Renal cortical epithelial cell (primary cell): Measurements from ENCODE around the gene POM121. TPM values are rescaled to one million over a fixed set of nuclear protein-coding genes. Genes with fewer than 3 reads are reported as not detected.
"Not testable (repeated sequence)": the region's sequence is repeated elsewhere in the genome, so short reads cannot be mapped to it uniquely, and the experiment has no call there.

Experiments
- DNase-seq: peaks from one replicate; pipeline ENCODE4 v3.0.0-alpha.2; 2011; ENCODE audit warnings: low read depth
- total RNA-seq: library from RNA; depleted of rRNA; stranded (reverse); fragments of >200 nt; gene quantifications from 2 replicates; pipeline ENCODE4 v1.2.3, GENCODE V29; 2014

Gene POM121
- total RNA-seq, 1 donor from 2014 or later, result 12.7 TPM

DNA sequence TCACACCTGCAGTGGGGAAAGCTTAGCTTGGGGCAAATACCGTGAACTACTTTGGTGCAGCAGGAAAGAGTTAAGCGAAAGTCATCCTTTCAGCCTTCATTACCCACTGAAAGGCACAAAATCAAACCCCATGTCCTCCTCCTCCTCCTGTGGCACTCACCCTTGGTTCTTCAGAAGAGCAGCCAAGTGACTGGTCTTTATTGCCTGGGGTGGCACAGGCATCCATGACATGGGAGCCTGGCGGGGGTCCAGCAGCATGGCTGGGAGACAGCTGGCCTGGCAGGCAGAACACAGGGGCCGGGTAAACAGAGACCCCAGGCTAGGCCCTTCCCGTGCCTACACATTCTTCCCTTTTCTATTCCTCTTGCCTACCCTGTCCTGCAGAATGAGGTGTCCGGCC is 24.8 kb downstream of the POM121 start:
- not testable (repeated sequence) for DNase-seq

DNA sequence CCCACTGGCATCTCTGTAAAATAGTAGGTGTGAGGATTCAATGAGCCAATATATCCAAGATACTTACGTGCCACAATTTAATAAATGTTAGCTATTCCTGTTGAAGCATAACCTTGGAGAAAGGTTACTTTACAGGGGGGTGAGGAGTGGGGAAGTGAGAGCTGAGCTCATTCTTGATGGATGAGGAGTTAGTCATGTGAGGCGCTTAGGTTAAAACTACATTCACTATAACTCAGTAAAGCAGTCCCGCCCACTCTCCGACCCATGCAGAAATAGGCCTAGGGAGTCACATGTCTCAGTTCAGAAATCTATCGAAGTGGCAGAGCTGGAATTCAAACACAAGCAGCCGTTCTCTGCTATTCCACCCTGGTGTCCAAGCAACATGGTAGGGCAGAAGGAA is 25.5 kb downstream of the POM121 start:
- DNase-seq, result not testable (repeated sequence)

DNA sequence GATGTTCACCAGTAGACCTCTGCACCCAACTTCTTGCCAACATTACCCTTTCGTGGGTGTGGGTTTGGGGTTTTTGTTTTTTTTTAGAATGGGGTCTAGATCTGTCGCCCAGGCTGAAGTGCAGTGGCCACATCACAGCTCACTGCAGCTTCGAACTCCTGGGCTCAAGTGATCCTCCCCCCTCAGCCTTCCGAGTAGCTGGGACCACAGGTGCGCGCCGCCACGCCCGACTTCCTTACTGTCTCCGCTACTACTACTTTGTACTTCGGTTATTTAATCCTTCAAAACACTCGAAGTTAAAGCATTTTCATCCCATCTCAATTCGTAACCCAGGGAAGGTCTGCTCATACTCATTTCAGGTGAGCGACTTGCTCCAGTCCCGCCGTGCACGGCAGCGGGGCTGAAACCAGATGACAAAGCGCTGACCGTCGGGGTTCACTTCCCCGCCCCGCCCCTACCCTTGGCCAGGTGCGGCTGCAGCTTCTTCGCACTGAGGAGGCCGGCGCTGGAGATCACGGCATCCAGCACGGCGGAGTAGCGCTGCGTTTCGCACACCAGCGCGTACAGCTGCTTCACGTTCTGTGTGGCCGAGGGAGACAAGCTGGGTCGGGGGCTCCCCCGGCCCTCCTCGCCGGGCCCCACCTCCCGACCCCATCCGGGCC is 29.1 kb downstream of the POM121 start:
- not testable (repeated sequence) for DNase-seq

DNA sequence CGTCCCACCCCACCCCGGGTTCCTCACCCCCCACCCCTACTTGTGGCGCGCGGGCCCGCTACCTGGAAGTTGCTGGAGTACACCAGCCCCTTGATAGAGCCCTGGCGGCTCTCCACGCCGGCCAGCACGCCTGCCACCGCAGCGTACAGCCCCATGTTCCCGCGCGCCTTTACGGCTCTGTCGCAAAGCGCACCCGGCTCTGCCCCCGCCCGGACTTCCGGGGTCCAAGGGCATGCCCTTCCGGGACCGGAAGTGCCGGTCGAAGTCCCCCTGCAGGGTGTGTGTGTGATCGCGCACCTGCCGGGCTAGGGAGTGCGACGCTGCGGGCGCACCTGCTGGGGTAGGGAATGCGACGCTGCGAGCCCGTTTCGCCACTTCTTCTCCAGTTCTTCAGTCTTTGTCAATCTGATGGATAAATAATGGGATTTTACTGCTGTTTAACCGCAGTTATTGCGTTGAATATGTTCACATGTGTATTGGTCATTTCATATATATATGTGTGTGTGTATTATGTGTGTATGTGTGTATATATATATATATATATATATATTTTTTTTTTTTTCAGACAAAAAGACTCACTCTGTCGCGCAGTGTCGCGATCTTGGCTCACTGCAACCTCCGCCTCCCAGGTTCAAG is 29.8 kb downstream of the POM121 start:
- DNase-seq, result not testable (repeated sequence)

DNA sequence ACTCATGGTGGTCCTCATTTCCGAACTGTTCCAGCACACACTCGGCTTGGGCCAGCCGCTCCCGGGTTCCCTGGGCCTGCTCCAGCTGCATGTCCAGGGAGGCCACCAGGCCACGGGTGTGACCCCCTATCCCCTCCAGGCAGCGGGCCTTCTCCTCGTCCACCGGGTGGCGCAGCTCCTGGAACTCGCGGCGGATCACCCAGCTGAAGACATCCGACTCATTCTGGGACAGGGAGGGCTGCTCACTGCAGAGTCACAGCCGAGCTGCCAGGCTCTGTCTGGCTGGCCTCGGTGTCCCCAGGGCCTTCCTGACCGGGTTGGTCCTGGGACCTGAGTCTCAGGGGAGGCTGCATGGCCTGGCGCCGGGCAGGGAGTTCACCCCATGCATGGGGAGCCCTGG is 35.1 kb downstream of the POM121 start:
- DNase-seq, result not testable (repeated sequence)

DNA sequence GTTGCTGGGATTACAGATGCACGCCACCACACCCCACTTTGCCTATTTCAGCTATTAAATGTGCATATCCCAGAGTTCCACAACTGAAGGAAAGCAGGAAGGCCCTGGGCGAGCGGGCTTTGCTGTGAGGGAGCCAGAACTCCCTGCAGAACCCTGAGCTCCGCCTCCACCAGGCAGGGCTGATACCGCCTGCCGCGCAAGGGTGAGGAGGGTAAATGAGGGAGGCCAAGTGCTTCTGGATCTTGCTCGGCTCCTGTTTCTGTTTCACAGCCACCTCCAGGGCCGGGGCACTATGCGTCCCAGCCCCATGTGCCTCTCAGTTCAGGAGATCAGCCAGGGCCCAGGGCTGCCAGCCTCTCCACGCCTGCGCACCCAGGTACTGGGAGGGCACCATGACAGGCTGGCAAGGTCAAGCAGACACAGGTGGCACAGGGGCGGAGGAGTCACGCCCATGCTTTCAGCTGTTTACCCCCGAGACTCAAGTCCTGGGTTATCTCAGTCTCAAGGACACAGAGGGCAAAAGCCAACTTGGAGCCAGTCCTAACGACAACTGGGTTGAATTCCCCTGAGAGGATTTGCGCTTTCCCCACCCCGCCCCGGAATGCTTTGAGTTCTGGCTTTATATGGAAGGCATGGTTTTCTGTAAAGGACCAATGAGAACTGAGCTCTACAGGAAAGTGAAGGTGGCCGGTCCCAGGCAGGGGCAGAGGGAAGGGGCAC is 35.9 kb downstream of the POM121 start:
- not testable (repeated sequence) for DNase-seq

DNA sequence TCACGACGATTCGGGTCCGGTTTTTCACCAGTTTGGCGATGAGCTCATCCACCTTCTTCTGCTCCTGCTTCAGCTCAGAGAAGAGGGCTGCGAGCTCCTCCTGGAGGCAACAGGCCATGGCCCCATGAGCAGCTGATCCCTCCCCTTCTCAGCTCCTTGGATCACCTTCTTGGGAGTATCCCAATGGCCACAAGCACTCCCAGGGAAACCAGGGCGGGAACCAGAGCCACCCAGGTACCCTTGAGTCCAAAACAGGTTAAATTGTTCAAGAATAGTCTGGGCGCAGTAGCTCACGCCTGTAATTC is 36.4 kb downstream of the POM121 start:
- not testable (repeated sequence) for DNase-seq

DNA sequence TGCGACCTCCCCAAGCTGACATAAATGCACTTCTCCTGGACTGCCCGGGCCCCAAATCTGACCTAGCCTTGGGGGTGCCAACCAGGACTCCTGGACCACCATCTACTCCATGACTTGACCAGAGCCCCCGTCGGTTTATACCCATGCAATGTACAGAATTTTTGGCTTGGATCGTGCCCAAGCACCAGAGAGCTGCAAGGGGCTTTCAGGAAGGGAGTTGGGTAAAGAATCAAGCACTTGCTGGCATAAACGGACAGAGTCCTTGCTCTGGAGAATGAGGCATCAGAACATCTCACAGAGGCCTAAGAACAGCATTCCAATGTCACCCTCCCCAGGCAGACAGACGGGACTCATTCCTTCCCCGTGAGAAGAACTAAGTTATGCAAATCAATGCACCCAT is 38.2 kb downstream of the POM121 start:
- not testable (repeated sequence) for DNase-seq

DNA sequence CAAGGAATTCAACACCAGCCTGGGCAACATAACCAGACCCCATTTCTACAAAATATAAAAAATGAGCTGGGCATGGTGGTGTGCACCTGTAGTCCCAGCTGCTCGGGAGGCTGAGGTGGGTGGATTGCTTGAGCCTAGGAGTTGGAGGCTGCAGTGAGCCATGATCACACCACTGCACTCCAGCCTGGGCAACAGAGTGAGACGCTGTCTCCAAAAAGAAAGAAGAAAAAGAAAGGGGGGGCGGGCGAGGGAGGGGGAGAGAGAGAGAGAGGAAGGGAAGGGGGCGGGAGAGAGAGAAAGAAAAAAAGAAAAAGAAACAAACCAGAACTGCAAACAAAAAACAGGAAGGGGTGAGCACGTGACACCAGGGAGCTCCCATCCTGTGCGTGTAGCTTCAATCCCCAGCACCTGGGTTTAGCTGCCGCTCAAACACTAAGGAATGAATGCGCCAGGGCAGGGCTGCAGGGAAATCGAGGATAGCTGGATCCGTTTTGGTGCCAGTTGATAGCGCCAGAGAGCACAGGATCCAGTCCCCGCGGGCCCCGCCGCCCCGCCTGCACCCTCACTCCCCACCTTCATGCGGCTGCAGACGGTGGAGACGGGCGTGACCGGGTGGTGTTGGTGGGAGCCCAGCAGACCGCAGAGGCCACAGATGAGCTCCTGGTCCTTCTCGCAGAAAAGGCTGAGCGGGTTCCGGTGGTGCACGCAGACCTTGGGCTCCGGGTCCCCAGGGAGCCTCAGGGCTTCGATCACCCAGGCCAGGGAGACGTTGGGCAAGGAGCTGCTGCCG is 40.5 kb downstream of the POM121 start:
- DNase-seq, result not testable (repeated sequence)

DNA sequence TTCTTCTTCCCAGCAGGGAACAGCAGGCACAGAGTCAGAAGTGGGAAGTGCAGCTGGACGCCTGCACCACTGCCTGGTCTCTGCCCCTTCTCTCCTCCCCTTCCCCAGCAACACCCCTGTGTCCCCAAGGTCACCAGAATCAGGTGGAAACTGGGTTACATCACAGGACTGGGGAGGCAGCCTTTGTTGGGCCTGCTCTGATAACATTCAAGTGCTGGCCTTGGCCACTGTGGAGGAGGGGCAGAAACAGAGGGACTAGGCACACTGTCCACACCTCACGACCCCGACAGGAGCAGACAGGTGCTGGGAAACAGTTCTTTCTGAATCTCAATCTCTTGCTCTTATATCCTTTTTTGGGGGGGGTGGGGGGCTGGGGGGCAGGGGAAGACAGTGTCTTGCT is 42.0 kb downstream of the POM121 start:
- DNase-seq, result not testable (repeated sequence)

DNA sequence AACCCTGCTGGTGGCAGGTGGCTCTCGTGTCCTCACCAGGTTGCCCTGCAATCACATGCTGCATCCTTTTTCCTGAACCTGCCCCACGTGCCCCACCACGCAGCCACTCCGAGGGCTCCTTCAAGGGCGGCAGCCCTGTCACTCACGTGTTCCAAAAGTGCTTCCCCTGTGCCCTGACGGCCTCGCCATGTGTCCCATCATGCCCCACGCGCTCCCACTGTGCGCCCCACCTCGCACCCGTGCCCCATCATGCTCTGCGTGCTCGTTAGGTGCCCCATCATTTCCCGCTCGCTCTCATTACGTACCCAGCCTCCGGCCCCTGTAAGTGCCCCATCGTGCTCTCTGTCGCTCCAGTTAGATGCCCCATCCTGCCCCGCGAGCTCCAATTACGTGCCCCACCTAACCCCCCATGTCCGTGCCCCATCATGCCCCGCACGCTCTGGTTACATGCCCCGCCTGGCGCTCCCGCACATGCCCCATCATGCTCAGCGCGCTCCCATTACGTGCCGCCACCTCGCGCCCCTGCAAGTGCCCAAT is 44.2 kb downstream of the POM121 start, which contains the start of gene TRIM74:
TSS of gene TRIM74 (minus strand) at position 487 of the 537 bp plus-strand sequence. CDS start 3,309 bp downstream, outside the sequence.
- not testable (repeated sequence) for DNase-seq

DNA sequence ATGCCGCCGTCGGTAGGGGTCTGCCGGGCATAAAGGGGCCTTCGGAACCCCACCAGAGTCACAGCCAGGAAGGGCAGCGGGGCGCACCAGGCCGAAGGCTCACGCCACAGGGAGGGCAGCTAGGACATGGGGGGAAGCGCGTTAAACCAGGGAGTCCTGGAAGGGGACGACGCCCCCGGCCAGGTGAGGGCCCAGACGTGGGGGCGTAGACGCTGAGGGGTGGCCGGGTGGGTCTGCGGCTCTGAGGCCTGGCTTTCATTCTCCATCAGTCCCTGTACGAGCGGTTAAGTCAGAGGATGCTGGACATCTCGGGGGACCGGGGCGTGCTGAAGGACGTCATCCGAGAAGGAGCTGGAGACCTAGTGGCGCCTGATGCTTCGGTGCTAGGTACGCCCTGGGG is 44.8 kb downstream of the POM121 start:
- DNase-seq, result not testable (repeated sequence)

DNA sequence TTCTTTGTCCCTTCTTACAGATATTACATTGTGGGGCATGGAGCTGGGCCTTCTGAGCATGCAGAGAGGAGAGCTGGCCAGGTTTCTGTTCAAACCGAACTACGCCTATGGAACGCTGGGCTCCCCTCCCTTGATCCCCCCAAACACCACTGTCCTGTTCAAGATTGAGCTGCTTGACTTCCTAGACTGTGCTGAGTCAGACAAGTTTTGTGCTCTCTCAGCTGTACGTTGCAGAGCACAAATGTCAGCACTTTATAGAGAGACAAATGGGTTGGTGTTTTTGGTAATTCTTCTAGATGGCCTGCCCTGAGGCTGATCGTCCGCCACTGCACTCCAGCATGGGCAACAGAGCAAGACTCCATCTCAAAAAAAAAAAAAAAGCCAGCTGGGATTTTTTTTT is 46.6 kb downstream of the POM121 start:
- not testable (repeated sequence) for DNase-seq

DNA sequence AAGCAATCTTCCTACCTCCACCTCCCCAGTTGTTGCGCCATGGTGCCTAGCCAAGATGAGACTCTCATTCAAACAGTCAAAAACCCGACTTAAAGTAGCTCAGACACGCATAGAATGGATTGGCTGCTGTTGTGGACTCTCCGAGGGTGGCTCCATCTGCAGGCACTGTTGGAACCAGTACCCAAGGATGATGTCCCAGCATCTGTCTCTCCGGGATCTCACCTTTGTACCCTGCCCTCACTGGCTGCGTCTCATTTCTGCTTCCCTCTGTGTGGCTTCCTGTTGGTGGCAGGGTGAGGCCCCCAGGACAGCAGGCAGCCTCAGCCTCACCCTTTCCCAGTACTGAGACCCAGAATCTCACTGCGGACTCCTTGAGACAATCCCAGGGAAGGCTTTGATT is 49.9 kb downstream of the POM121 start:
- not testable (repeated sequence) for DNase-seq

DNA sequence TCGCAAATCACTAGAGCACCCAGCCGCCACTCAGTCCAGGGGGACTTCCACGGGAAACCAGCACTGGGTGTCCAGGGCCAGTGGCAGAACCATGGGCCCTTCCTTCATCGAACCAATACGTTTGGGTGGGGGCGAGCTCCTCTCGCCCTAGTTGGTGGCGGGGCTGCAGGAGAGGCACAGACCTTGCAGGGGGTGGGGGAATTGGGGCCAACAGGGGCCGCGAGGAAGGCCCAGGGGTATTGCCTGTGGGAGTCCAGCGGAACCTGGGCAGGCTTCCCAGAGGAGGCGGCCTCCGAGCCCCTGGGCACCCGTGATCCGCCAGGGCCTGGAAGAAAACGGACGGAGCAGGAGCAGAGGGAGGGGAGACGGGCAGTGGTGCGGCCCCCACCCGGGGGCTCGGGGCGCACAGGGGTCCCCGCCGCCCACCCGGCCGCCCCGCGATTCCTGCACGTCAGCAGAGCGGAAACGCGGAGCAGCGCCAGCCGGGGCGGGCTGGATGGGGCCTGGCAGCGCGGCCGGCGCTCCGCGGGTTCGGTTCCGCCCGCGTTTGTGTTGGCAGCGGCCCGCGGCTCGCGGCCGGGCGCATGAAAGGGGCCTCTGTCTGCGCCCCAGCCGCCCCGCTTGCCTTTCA is 50.9 kb downstream of the POM121 start:
- not testable (repeated sequence) for DNase-seq

DNA sequence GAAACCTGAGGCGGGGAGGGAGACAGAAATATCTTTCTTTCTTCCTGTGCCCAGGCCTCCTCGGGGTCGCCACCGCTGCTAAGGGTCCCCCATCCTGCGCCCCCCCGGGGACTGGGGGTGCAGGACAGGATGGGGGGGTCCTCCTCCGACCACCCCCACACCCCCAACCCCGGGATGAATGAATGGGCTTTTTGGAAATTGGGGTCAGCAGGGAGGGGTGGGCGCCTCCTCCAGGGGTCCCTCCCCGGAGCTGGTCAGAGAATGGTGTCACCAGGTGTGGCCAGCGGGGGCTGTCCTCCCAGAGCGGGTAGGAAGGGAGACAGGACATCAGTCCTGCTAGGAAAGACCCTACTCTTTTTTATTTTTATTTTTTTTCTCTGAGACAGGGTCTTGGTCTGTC is 51.5 kb downstream of the POM121 start:
- not testable (repeated sequence) for DNase-seq

DNA sequence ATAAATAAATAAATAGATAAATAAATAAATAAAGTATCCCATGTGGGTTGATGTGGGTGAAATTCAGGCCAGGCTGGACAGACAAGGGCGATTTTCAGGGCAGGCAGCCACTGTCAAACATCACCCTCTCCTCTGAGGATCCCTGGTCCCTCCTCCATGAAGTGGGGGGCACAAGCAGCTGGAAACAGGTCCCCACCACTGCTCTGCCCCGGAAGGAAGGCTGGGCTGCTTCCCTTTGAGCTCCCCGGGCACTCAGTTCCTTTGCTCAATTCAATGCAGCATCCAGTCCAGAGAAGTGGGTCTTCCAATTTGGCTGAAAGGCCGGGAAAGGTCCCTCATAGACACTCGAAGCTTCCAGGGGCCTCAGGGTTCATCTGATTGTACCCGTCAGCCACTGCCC is 55.5 kb downstream of the POM121 start:
- not testable (repeated sequence) for DNase-seq

DNA sequence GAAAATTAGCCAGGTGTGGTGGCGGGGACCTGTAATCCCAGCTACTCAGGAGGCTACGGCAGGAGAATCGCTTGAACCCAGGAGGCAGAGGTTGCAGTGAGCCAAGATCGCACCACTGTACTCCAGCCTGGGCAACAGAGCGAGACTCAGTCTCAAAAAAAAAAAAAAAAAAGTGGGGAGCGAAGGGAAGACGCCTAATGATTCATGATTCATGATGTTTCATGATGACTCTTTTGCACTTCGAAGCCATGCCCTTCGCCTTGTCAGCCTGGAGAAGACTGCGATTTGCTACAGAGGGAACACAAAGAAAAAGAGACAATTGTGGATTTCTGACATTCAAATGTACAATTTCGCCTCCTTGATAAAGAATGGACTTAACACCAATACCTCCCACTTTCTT is 57.2 kb downstream of the POM121 start:
- DNase-seq, result not testable (repeated sequence)

DNA sequence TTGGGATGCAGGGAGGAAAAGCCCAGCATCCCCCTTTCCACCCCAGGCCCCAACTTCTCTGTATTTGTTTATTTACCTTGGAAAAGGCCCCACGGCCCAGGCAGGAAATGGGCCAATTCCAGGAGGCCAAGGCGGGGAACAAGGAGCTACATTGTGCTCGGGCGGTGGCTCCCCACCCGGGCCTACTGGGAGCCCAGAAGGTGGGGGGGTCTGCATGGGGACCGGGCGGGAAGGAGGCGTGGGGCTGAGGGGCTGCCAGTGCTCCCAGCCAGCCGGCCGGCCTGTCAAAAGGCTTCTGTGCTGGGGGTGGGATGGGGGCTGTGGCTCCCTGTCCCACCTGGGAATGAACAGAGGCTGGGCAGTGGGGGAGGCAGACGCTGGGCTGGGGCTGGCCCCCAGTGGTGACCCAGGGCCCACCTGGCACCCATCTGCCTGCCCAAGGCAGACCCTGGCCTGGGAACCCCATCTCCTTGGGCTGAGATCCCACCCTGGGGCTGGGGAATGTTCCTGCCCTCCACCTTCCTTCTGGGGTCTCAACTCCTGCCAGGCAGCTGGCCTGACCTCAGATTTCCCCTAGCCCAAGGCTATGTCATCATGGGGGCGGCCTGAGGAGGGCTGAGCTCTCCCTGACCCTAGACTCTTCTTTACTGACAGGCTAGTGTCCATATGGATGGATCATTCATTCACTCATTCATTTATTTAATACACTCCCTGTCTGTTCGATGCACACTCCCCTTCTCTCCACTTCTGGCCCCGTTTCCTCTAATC is 65.4 kb downstream of the POM121 start:
- not testable (repeated sequence) for DNase-seq

DNA sequence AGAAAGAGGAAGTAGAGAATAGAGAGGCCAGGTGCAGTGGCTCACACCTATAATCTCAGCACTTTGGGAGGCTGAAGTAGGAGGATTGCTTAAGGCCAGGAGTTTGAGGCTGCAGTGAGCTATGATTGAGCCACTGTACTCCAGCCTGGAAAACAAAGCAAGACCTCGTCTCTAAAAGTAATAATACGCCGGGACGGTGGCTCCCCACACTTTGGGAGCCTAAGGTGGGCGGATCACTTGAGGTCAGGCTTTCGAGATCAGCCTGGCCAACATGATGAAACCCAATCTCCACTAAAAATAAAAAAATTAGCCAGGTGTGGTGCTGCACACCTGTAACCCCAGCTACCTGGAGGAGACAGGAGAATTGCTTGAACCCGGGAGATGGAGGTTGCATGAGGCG is 70.6 kb downstream of the POM121 start:
- DNase-seq, result not testable (repeated sequence)
